Pancreas (tissue), 10 donors: ENCODE results near the gene LMAN1. TPM values are rescaled to one million over a fixed set of nuclear protein-coding genes. Genes with fewer than 3 reads are reported as not detected.

ENCODE experiments used
- ATAC-seq, 4 donors: fragments of 200-7000 bp; cut with Tn5 transposase; one replicate each; pipeline versions ENCODE4 v1.8.0 to v1.9.1; 2020; ENCODE audit warnings: mild to moderate bottlenecking in 4 of 4, moderate library complexity in 4 of 4
- DNase-seq, 6 donors: peaks; one replicate each; pipeline ENCODE4 v3.0.0-alpha.2; 2020
- FAIRE-seq: peaks from 2 replicates; lab custom pipeline; 2012; peaks lifted over from hg19 to GRCh38; lab: Jason Lieb, UNC
- H3K27ac ChIP-seq, 4 donors: fragments of 200-600 bp; sonication (generic); 1 replicate in 3 of 4; 2 replicates in 1 of 4; pipeline versions ENCODE4 v1.5.0 to v1.8.0; 2020
- H3K27me3 ChIP-seq, 4 donors: fragments of 200-600 bp; one replicate each; pipeline ENCODE4 v1.8.0; 2021
- H3K36me3 ChIP-seq, 3 donors: fragments of 200-600 bp; sonication (generic) in 1 of 3; one replicate each; pipeline versions ENCODE4 v1.5.0 to v1.8.0; 2020 to 2021
- H3K4me1 ChIP-seq, 3 donors: fragments of 200-600 bp; one replicate each; pipeline ENCODE4 v1.8.0; 2021
- H3K4me3 ChIP-seq, 4 donors: fragments of 200-600 bp; sonication (generic) in 2 of 4; one replicate each; pipeline versions ENCODE4 v1.5.0 to v1.8.0; 2020 to 2021
- H3K9me3 ChIP-seq, 4 donors: fragments of 200-600 bp; one replicate each; pipeline ENCODE4 v1.8.0; 2021
- WGBS, 2 donors: extraction: QIAGEN DNeasy Blood & Tissue Kit; methylation state at CpG; one replicate each; pipeline ENCODE4 v1.1.7; 2013; 5-methylcytosine and 5-hydroxymethylcytosine counted together
- intact Hi-C, 3 donors: fragments of 100-400 bp; cut with DNase I; formaldehyde crosslinking; loops; one replicate each; pipeline versions ENCODE4 v1.11.1 to v1.14.2; 2022
- polyA plus RNA-seq, 2 donors: library from polyadenylated mRNA; stranded (reverse); fragments of 200-250 nt; gene quantifications; one replicate each; pipeline ENCODE4 v1.2.3, GENCODE V29; 2013
- total RNA-seq, 6 donors: library from RNA; stranded (reverse); fragmentation: NEBNext Ultra II Directional in 4 of 6; extraction: Animal tissue kit (Norgen Biotek cat#: 25700) in 4 of 6; gene quantifications; one replicate each; pipeline versions ENCODE4 v1.2.1 to v1.2.4, GENCODE V29; 2021 to 2023
- TF ChIP-seq, protein P1 (sequence below), 4 donors: fragments of 200-600 bp; sonication (generic) in 3 of 4; IDR thresholded peaks; one replicate each; pipeline versions ENCODE4 v1.5.0 to v1.8.0; 2021; ENCODE audit warnings: antibody characterized with exemption in 4 of 4
- donor health status: healthy with polysubstance abuse.
- donor health status: DM: no; HTN: no; CAD: no; lungs with moderate emphysema.
- donor health status: DM: no; HTN: no; CAD: no.
- donor health status: control.
- donor health status: control.
- donor health status: Bipolar disorder and iron deficiency.
- donor health status: DM: yes; HTN: yes; CAD: no.
- donor health status: DM: no; HTN: no; CAD: no.
- donor health status: DM: no; HTN: no; CAD: no.
- donor health status: DM: yes; HTN: yes; CAD: no.

Gene LMAN1
- total and polyA plus RNA-seq, 8 donors: 15.9 to 75.2 (median 58.0) TPM

DNA sequence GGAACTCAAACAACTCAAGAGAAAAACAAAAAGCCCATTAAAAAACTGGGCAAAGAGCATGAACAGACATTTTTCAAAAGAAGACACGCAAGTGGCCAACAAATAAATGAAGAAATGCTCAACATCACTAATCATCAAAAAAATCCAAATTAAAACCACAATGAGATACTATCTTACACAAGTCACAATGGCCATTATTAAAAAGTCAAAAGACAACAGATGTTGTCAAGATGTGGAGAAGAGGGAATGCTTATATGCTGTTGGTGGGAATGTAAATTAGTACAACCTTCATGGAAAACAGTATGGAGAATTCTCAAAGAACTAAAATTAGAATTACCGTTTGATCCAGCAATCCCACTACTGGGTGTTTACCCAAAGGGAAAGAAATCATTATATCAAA, 15.1 kb downstream of the LMAN1 start:
- 84 to 90% methylated on average over 2 of the region's 2 CpGs for WGBS, 2 donors
- Histone ChIP-seq H3K27ac (no peak overlapping the region), H3K4me1 (no peaks in the 10 kb centered on the region), H3K4me3 (no peak overlapping the region), H3K27me3 (no peaks in the 10 kb centered on the region), H3K9me3 (no peaks in the 10 kb centered on the region), H3K36me3 (peaks cover 5 to 69% (median 12%) of the 10 kb centered on the region in 3 donors)
- no peak for FAIRE-seq
- no peak for ATAC-seq
- intact Hi-C loops: no loop called here
- TF ChIP-seq, protein P1, sequence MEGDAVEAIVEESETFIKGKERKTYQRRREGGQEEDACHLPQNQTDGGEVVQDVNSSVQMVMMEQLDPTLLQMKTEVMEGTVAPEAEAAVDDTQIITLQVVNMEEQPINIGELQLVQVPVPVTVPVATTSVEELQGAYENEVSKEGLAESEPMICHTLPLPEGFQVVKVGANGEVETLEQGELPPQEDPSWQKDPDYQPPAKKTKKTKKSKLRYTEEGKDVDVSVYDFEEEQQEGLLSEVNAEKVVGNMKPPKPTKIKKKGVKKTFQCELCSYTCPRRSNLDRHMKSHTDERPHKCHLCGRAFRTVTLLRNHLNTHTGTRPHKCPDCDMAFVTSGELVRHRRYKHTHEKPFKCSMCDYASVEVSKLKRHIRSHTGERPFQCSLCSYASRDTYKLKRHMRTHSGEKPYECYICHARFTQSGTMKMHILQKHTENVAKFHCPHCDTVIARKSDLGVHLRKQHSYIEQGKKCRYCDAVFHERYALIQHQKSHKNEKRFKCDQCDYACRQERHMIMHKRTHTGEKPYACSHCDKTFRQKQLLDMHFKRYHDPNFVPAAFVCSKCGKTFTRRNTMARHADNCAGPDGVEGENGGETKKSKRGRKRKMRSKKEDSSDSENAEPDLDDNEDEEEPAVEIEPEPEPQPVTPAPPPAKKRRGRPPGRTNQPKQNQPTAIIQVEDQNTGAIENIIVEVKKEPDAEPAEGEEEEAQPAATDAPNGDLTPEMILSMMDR (IDR thresholded peaks at IDR 0.05): no peak
- DNase-seq: no peak

DNA sequence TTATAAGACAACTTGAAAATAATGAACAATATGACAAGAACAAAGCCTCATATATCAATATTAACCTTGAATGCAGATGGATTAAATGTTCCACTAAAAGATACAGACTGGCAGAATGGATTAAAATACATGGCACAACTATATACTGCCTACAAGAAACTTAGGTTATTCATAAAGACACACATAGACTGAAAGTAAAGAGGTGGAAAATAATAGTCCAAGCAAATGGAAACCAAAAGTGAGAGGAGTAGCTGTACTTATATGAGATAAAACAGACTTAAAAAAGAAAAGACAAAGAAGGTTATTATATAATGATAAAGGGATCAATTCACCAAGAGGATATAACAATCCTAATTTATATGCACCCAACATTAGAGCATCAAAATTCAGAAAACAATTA, 18.2 kb downstream of the LMAN1 start:
- Histone ChIP-seq H3K4me1 (peaks cover 0 to 3% (median 0%) of the 10 kb centered on the region in 3 donors), H3K9me3 (no peaks in the 10 kb centered on the region), H3K27ac (no peak overlapping the region), H3K36me3 (peaks cover 0 to 66% (median 6%) of the 10 kb centered on the region in 3 donors), H3K27me3 (no peaks in the 10 kb centered on the region), H3K4me3 (no peak overlapping the region)
- TF ChIP-seq, protein P1 (IDR thresholded peaks at IDR 0.05): no peak
- intact Hi-C loops: no loop called here
- DNase-seq: no peak
- FAIRE-seq: no peak
- no peak for ATAC-seq

DNA sequence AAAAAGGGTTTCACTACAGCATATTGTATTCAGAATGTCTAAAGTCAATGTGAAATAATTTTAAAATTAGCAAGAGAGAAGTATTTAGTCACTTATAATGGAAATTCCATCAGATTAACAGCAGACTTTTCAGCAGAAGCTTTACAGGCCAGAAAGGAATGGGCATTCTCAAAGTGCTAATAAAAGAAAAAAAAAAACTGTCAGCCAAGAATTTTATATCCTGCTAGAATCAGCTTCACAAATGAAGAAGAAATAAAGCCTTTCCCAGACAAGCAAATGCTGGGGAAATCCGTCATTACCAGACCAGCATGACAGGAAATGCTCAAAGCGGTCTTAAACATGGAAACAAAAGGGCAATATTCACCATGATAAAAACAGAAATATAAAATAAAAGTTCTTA, 18.8 kb downstream of the LMAN1 start:
- H3K27ac ChIP-seq: no peak overlapping the region
- H3K36me3 ChIP-seq: peaks cover 0 to 63% (median 6%) of the 10 kb centered on the region in 3 donors
- peaks cover 0 to 6% (median 0%) of the 10 kb centered on the region in 3 donors for H3K4me1 ChIP-seq
- TF ChIP-seq, protein P1 (IDR thresholded peaks at IDR 0.05): no peak
- intact Hi-C loops: no loop called here
- no peak for ATAC-seq
- H3K27me3 ChIP-seq: no peaks in the 10 kb centered on the region
- DNase-seq: no peak
- H3K9me3 ChIP-seq: no peaks in the 10 kb centered on the region
- no peak overlapping the region for H3K4me3 ChIP-seq
- FAIRE-seq: no peak
- 93 to 95% methylated on average over 2 of the region's 2 CpGs for WGBS, 2 donors

DNA sequence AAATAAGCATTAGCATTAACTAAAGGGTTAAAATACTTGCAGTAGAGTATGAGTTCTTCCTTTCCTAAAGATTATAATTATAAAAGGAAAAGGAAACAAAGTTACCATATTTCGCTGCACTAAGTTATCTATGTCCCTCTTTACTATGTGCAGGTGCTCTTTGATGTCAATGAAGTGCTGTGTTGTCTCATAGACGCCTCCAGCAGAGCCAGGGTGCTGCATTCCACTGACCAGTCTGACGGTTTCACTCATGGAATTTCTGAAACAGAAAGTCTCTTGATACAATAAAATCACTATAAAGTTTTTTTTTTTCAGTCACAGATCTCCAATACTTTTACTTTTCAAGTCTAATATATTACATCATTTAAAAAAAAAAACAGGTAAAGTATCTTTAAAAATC, 26.1 kb downstream of the LMAN1 start:
- H3K9me3 ChIP-seq: no peaks in the 10 kb centered on the region
- intact Hi-C loops: no loop called here
- H3K27me3 ChIP-seq: no peaks in the 10 kb centered on the region
- no peak overlapping the region for H3K27ac ChIP-seq
- TF ChIP-seq, protein P1 (IDR thresholded peaks at IDR 0.05): no peak
- ATAC-seq (no peak), DNase-seq (no peak), FAIRE-seq (no peak)
- WGBS, 2 donors: 80 to 81% methylated on average over 3 of the region's 3 CpGs
- no peak overlapping the region for H3K4me3 ChIP-seq
- peaks cover 0 to 6% (median 0%) of the 10 kb centered on the region in 3 donors for H3K4me1 ChIP-seq
- peaks cover 0 to 64% (median 15%) of the 10 kb centered on the region in 3 donors for H3K36me3 ChIP-seq

DNA sequence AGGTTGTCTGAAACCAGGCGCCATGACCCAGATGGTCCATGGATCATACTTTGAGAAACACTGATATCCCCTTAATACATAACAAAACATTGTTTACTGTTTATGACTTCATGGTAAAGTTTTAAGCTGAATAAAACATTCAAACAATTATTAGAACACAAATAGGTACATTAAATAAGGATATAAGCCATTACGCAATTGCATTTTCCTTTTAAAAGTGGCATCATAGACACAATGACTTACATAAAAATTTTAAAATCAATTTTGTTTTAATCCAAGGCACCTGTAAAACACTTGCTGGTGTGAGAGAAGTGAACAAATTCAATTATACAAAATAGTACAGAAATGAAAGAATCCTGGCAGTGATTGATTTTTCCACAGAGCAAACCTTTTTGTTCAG, 30.4 kb downstream of the LMAN1 start:
- WGBS, 2 donors: 97 to 98% methylated on average over 2 of the region's 2 CpGs
- H3K36me3 ChIP-seq: peaks cover 0 to 54% (median 20%) of the 10 kb centered on the region in 3 donors

More for the DNA sequence above, 30.4 kb downstream of the LMAN1 start:
- no peak for FAIRE-seq
- H3K4me1 ChIP-seq: no peaks in the 10 kb centered on the region
- TF ChIP-seq, protein P1 (IDR thresholded peaks at IDR 0.05): no peak
- no peaks in the 10 kb centered on the region for H3K27me3 ChIP-seq
- intact Hi-C loops: no loop called here
- no peak overlapping the region for H3K4me3 ChIP-seq
- DNase-seq: no peak
- ATAC-seq: no peak
- no peak overlapping the region for H3K27ac ChIP-seq
- no peaks in the 10 kb centered on the region for H3K9me3 ChIP-seq
